Measurements from ENCODE around the gene SRPK2. TPM values are rescaled to one million over a fixed set of nuclear protein-coding genes. Genes with fewer than 3 reads are reported as not detected.

Gene SRPK2
- total RNA-seq, 1 donor from 2014 or later, result 54.8 TPM

DNA sequence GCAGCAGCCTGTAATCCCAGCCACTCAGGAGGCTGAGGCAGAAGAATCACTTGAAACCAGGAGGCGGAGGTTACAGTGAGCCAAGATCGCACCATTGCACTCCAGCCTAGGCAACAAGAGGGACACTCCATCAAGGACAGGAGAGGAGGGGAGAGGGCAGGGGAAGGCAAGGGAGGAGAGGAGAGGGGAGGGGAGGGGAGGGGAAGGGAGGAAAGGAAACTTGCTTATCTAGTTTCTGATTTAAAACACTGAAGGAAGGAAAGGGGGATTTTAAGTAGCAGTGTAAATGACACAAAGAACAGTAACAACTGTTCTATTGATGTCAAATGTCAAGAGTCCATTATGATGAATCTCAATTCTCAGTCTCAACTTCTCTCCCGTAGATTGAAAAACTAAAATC, 43.7 kb downstream of the SRPK2 start:
- no peak for DNase-seq (ENCODE audit: low read depth)
- H3K36me3 Mint-ChIP-seq (ENCODE audit: low read depth, unreplicated experiment), result no peaks in the 10 kb centered on the region
- H3K27ac Mint-ChIP-seq (ENCODE audit: unreplicated experiment), result no peak overlapping the region
- peaks cover 11% of the 10 kb centered on the region for H3K4me1 Mint-ChIP-seq (ENCODE audit: low read depth, unreplicated experiment)
- H3K9me3 ChIP-seq (ENCODE audit: insufficient read depth, low read depth, low read length), result no peaks in the 10 kb centered on the region
- H2AFZ ChIP-seq (ENCODE audit: low read depth, low read length), result no peak overlapping the region
- H3K27me3 ChIP-seq (ENCODE audit: insufficient read depth, low read length), result no peaks in the 10 kb centered on the region
- no peaks in the 10 kb centered on the region for H3K4me1 ChIP-seq (ENCODE audit: insufficient read depth, low read length)
- H4K20me1 ChIP-seq (ENCODE audit: insufficient read depth, low read length), result peaks cover 71% of the 10 kb centered on the region
- H3K9me3 Mint-ChIP-seq (ENCODE audit: unreplicated experiment), result no peaks in the 10 kb centered on the region
- no peak overlapping the region for H3K27ac ChIP-seq (ENCODE audit: low read depth, low read length)
- H3K27me3 Mint-ChIP-seq (ENCODE audit: low read depth, unreplicated experiment), result no peaks in the 10 kb centered on the region
- H3K79me2 ChIP-seq (ENCODE audit: insufficient read depth, low read length), result peaks cover 81% of the 10 kb centered on the region
- H3K4me3 Mint-ChIP-seq (ENCODE audit: unreplicated experiment), result no peak overlapping the region
- H3K4me2 ChIP-seq (ENCODE audit: low read length), result no peak overlapping the region
- FAIRE-seq, result no peak
- no peak overlapping the region for H3K4me3 ChIP-seq (ENCODE audit: insufficient read depth, low read depth, low read length)
- H3K36me3 ChIP-seq (ENCODE audit: insufficient read depth, low read length), result no peaks in the 10 kb centered on the region
- H3K9ac ChIP-seq (ENCODE audit: low read length), result no peak overlapping the region
- TF ChIP-seq, protein P1, sequence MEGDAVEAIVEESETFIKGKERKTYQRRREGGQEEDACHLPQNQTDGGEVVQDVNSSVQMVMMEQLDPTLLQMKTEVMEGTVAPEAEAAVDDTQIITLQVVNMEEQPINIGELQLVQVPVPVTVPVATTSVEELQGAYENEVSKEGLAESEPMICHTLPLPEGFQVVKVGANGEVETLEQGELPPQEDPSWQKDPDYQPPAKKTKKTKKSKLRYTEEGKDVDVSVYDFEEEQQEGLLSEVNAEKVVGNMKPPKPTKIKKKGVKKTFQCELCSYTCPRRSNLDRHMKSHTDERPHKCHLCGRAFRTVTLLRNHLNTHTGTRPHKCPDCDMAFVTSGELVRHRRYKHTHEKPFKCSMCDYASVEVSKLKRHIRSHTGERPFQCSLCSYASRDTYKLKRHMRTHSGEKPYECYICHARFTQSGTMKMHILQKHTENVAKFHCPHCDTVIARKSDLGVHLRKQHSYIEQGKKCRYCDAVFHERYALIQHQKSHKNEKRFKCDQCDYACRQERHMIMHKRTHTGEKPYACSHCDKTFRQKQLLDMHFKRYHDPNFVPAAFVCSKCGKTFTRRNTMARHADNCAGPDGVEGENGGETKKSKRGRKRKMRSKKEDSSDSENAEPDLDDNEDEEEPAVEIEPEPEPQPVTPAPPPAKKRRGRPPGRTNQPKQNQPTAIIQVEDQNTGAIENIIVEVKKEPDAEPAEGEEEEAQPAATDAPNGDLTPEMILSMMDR (IDR thresholded peaks at IDR 0.05; ENCODE audit: insufficient read depth, low read depth, low read length), result no peak
- TF ChIP-seq EZH2 (IDR thresholded peaks at IDR 0.05; ENCODE audit: insufficient read depth, low read length), result no peak

GRCh38 chr7:105339404-105340323, 49.1 kb downstream of the SRPK2 start:
- Histone ChIP-seq H3K4me1 (ENCODE audit: insufficient read depth, low read length) (no peaks in the 10 kb centered on the region), H3K9me3 (ENCODE audit: insufficient read depth, low read depth, low read length) (no peaks in the 10 kb centered on the region), H3K27me3 (ENCODE audit: insufficient read depth, low read length) (no peaks in the 10 kb centered on the region), H3K79me2 (ENCODE audit: insufficient read depth, low read length) (peaks cover 67% of the 10 kb centered on the region), H4K20me1 (ENCODE audit: insufficient read depth, low read length) (peaks cover 79% of the 10 kb centered on the region), H3K36me3 (ENCODE audit: insufficient read depth, low read length) (no peaks in the 10 kb centered on the region), H2AFZ (ENCODE audit: low read depth, low read length) (no peak overlapping the region), H3K9ac (ENCODE audit: low read length) (no peak overlapping the region), H3K27ac (ENCODE audit: low read depth, low read length) (no peak overlapping the region), H3K4me2 (ENCODE audit: low read length) (no peak overlapping the region), H3K4me3 (ENCODE audit: insufficient read depth, low read depth, low read length) (no peak overlapping the region)
- TF ChIP-seq, protein P1 (IDR thresholded peaks at IDR 0.05; ENCODE audit: insufficient read depth, low read depth, low read length), result no peak
- no peak for TF ChIP-seq EZH2 (IDR thresholded peaks at IDR 0.05; ENCODE audit: insufficient read depth, low read length)
- H3K9me3 Mint-ChIP-seq (ENCODE audit: unreplicated experiment), result no peaks in the 10 kb centered on the region
- FAIRE-seq (no peak), DNase-seq (ENCODE audit: low read depth) (no peak)
- H3K27ac Mint-ChIP-seq (ENCODE audit: unreplicated experiment), result no peak overlapping the region
- H3K4me3 Mint-ChIP-seq (ENCODE audit: unreplicated experiment), result no peak overlapping the region
- H3K4me1 Mint-ChIP-seq (ENCODE audit: low read depth, unreplicated experiment), result peaks cover 8% of the 10 kb centered on the region
- no peaks in the 10 kb centered on the region for H3K36me3 Mint-ChIP-seq (ENCODE audit: low read depth, unreplicated experiment)
- H3K27me3 Mint-ChIP-seq (ENCODE audit: low read depth, unreplicated experiment), result no peaks in the 10 kb centered on the region

DNA sequence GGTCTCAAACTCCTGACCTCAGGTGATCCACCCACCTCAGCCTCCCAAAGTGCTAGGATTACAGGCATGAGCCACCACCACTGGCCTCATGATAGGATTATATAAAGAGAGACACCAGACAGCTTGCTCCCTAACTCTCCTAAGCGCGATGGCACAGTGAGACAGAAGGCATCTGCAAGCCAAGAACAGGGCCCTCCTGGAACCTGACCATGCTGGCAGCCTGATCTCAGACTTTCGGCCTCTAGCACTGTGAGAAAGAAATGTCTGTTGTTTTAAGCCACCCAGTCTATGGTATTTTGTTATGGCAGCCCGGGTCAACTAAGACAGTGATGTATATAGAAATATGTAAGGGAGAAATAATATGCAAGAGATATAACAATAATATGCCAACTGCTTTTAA, 51.2 kb downstream of the SRPK2 start:
- no peak for TF ChIP-seq EZH2 (IDR thresholded peaks at IDR 0.05; ENCODE audit: insufficient read depth, low read length)
- TF ChIP-seq, protein P1 (IDR thresholded peaks at IDR 0.05; ENCODE audit: insufficient read depth, low read depth, low read length), result no peak
- H3K4me3 Mint-ChIP-seq (ENCODE audit: unreplicated experiment), result no peak overlapping the region
- no peaks in the 10 kb centered on the region for H3K27me3 Mint-ChIP-seq (ENCODE audit: low read depth, unreplicated experiment)
- FAIRE-seq (no peak), DNase-seq (ENCODE audit: low read depth) (no peak)
- no peak overlapping the region for H3K27ac Mint-ChIP-seq (ENCODE audit: unreplicated experiment)
- Histone ChIP-seq H3K79me2 (ENCODE audit: insufficient read depth, low read length) (peaks cover 47% of the 10 kb centered on the region), H2AFZ (ENCODE audit: low read depth, low read length) (no peak overlapping the region), H3K4me3 (ENCODE audit: insufficient read depth, low read depth, low read length) (no peak overlapping the region), H3K9ac (ENCODE audit: low read length) (no peak overlapping the region), H3K27ac (ENCODE audit: low read depth, low read length) (no peak overlapping the region), H4K20me1 (ENCODE audit: insufficient read depth, low read length) (peaks cover 65% of the 10 kb centered on the region), H3K4me2 (ENCODE audit: low read length) (no peak overlapping the region), H3K9me3 (ENCODE audit: insufficient read depth, low read depth, low read length) (no peaks in the 10 kb centered on the region), H3K36me3 (ENCODE audit: insufficient read depth, low read length) (no peaks in the 10 kb centered on the region), H3K4me1 (ENCODE audit: insufficient read depth, low read length) (peaks cover under 1% of the 10 kb centered on the region), H3K27me3 (ENCODE audit: insufficient read depth, low read length) (no peaks in the 10 kb centered on the region)
- no peaks in the 10 kb centered on the region for H3K36me3 Mint-ChIP-seq (ENCODE audit: low read depth, unreplicated experiment)
- H3K9me3 Mint-ChIP-seq (ENCODE audit: unreplicated experiment), result no peaks in the 10 kb centered on the region
- peaks cover 6% of the 10 kb centered on the region for H3K4me1 Mint-ChIP-seq (ENCODE audit: low read depth, unreplicated experiment)

Data from astrocyte (in vitro differentiated cells and primary cell).